Esophagus squamous epithelium (tissue), 4 donors: Measurements from ENCODE around the gene GALNT8.

Source experiments
- POLR2A ChIP-seq, 4 donors: fragments of 450-650 bp; IDR thresholded peaks; one replicate each; pipeline ENCODE4 v1.6.1; 2017; ENCODE audit warnings: antibody characterized with exemption in 4 of 4, mild to moderate bottlenecking in 4 of 4, moderate library complexity in 3 of 4
- TF ChIP-seq, protein P1 (sequence below), 6 experiments: fragments of 450-650 bp in 4 of 6; fragments of 200-600 bp in 2 of 6; sonication (generic) in 2 of 6; IDR thresholded peaks; one replicate each; pipeline ENCODE4 v1.5.1; 2016 to 2019; ENCODE audit warnings: antibody characterized with exemption in 6 of 6, mild to moderate bottlenecking in 4 of 6, moderate library complexity in 4 of 6

DNA sequence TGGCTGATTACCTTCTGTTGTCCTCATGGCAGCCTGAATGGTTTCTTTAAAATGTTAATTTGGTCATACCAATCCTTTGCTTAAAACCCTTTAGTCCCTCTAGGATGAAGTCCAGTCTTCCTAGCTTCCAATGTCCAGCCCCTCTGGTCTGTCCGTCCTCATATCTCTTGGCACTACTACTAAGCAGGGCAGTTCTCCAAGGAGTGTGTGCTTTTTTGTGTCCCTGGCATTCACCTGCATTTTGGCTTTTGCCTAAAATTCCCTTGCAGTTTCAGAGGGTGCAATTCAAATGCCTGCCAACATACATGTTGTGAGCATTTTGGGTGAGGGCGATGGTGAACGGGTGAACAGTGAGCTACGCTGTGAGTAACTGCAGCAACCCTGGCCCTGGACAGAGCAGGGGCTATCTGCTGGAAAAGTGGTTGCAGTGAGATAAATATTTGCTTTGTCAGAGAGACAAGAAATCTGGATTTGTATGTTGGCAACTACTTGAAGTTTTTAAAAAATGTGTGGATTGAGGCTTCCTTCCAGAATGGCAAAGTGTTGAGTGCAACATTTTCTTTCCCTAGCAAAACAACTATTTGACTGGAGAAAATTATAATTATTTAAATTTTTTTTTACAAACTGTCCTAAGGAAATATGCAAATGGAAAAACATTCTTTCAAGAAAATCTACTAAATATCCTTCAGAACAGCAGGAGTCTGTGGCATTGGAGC is 14.6 kb downstream of the GALNT8 start:
- TF ChIP-seq, protein P1, sequence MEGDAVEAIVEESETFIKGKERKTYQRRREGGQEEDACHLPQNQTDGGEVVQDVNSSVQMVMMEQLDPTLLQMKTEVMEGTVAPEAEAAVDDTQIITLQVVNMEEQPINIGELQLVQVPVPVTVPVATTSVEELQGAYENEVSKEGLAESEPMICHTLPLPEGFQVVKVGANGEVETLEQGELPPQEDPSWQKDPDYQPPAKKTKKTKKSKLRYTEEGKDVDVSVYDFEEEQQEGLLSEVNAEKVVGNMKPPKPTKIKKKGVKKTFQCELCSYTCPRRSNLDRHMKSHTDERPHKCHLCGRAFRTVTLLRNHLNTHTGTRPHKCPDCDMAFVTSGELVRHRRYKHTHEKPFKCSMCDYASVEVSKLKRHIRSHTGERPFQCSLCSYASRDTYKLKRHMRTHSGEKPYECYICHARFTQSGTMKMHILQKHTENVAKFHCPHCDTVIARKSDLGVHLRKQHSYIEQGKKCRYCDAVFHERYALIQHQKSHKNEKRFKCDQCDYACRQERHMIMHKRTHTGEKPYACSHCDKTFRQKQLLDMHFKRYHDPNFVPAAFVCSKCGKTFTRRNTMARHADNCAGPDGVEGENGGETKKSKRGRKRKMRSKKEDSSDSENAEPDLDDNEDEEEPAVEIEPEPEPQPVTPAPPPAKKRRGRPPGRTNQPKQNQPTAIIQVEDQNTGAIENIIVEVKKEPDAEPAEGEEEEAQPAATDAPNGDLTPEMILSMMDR (IDR thresholded peaks at IDR 0.05) = no peak
- TF ChIP-seq POLR2A (IDR thresholded peaks at IDR 0.05) = no peak
